HCT116 (cell line): ENCODE data around the gene RAB40C. TPM values are rescaled to one million over a fixed set of nuclear protein-coding genes. Genes with fewer than 3 reads are reported as not detected.

Experiments used
- ATAC-seq: fragments of 200-7000 bp; cut with Tn5 transposase; 2 replicates; pipeline ENCODE4 v1.9.1; 2020; ENCODE audit warnings: mild to moderate bottlenecking, moderate library complexity
- BruUV-seq: library from RNA; stranded (reverse); fragments of 400-500 nt; replicated peaks from 2 replicates; lab custom pipeline; 2021; lab: Mats Ljungman, UMichigan
- CTCF ChIA-PET: fragments of 300-600 bp; sonication (Branson Sonifier 250); formaldehyde crosslinking; loops from one replicate; lab custom pipeline; 2021; ENCODE audit warnings: antibody characterized with exemption; lab: Charles Lee
- POLR2A ChIA-PET: fragments of 300-600, 350-600 bp; sonication (Branson Sonifier 250); formaldehyde crosslinking; loops from one replicate; lab custom pipeline; 2021; ENCODE audit warnings: antibody characterized with exemption; lab: Charles Lee
- RAD21 ChIA-PET, 2 experiments: fragments of 300-600 bp; sonication (Branson Sonifier 250); formaldehyde crosslinking; loops; one replicate each; lab custom pipeline; 2023; ENCODE audit warnings: low total read pairs in 2 of 2; ENCODE audit not compliant: uncharacterized antibody in 2 of 2, unreplicated experiment in 2 of 2, low non-redundant PET in 1 of 2; lab: Charles Lee
- DNase-seq: peaks from one replicate; pipeline ENCODE4 v3.0.0-alpha.2; 2010; ENCODE audit warnings: low read depth, low spot score
- H2AFZ ChIP-seq: fragments of 200-600 bp; shearing (Covaris generic), sonication (generic); 2 replicates; pipeline ENCODE4 v1.6.1; 2017; ENCODE audit warnings: low read depth, mixed run types, mixed read lengths, antibody characterized with exemption, low read length; ENCODE audit not compliant: poor library complexity, severe bottlenecking
- H3K27ac ChIP-seq: 2 replicates; pipeline ENCODE4 v1.5.1; 2012; ENCODE audit warnings: low read depth, low read length
- H3K27me3 ChIP-seq: fragments of 200-600 bp; sonication (generic); 2 replicates; pipeline ENCODE4 v1.6.1; 2016; ENCODE audit warnings: mixed run types, low read length, mixed read lengths; ENCODE audit not compliant: insufficient read depth
- H3K36me3 ChIP-seq, 2 experiments: fragments of 200-500 bp in 1 of 2; fragments of 200-600 bp in 1 of 2; sonication (Bioruptor generic) in 1 of 2; sonication (generic) in 1 of 2; 2 replicates each; pipeline versions ENCODE4 v1.5.1 to v1.6.1; 2014 to 2016; ENCODE audit warnings: low read length in 2 of 2, inconsistent platforms in 1 of 2, mixed read lengths in 1 of 2, mixed run types in 1 of 2; ENCODE audit not compliant: insufficient read depth in 2 of 2, control insufficient read depth in 1 of 2
- H3K4me1 ChIP-seq, 2 experiments: fragments of 200-600 bp in 1 of 2; sonication (generic) in 1 of 2; 2 replicates each; pipeline versions ENCODE4 v1.5.1 to v1.6.1; 2012 to 2017; ENCODE audit warnings: low read length in 2 of 2, inconsistent platforms in 1 of 2, mild to moderate bottlenecking in 1 of 2, mixed read lengths in 1 of 2, mixed run types in 1 of 2, moderate library complexity in 1 of 2; ENCODE audit not compliant: insufficient read depth in 2 of 2, control insufficient read depth in 1 of 2
- H3K4me2 ChIP-seq: fragments of 200-600 bp; sonication (generic); 2 replicates; pipeline ENCODE4 v1.6.1; 2017; ENCODE audit warnings: mixed run types, low read length, mixed read lengths
- H3K4me3 ChIP-seq, 2 experiments: fragments of 200-600 bp in 1 of 2; sonication (generic) in 1 of 2; replicated peaks in 1 of 2; 2 replicates each; pipeline ENCODE4 v1.5.1; 2011 to 2016; ENCODE audit warnings: low read length in 2 of 2, control low read depth in 1 of 2, low read depth in 1 of 2, mild to moderate bottlenecking in 1 of 2, mixed read lengths in 1 of 2, mixed run types in 1 of 2
- H3K79me2 ChIP-seq: fragments of 200-600 bp; sonication (generic); 2 replicates; pipeline ENCODE4 v1.6.1; 2017; ENCODE audit warnings: mild to moderate bottlenecking, mixed run types, low read length, moderate library complexity, mixed read lengths; ENCODE audit not compliant: insufficient read depth
- H3K9ac ChIP-seq: fragments of 200-600 bp; sonication (generic); 2 replicates; pipeline ENCODE4 v1.6.1; 2016; ENCODE audit warnings: low read length, mixed read lengths
- H3K9me2 ChIP-seq: fragments of 200-600 bp; sonication (generic), shearing (Covaris generic); 2 replicates; pipeline ENCODE4 v1.6.1; 2017; ENCODE audit warnings: mixed run types, mild to moderate bottlenecking, moderate library complexity; ENCODE audit not compliant: insufficient read depth
- H3K9me3 ChIP-seq, 2 experiments: fragments of 200-500 bp in 1 of 2; fragments of 200-600 bp in 1 of 2; sonication (Bioruptor generic) in 1 of 2; sonication (generic) in 1 of 2; 2 replicates each; pipeline ENCODE4 v1.6.1; 2014 to 2017; ENCODE audit warnings: low read length in 2 of 2, mixed read lengths in 2 of 2, inconsistent platforms in 1 of 2, low read depth in 1 of 2, mild to moderate bottlenecking in 1 of 2, mixed run types in 1 of 2, moderate library complexity in 1 of 2; ENCODE audit not compliant: control insufficient read depth in 1 of 2, insufficient read depth in 1 of 2
- H4K20me1 ChIP-seq: fragments of 200-600 bp; sonication (generic), shearing (Covaris generic); 2 replicates; pipeline ENCODE4 v1.6.1; 2017; ENCODE audit warnings: mixed run types, mild to moderate bottlenecking, moderate library complexity; ENCODE audit not compliant: insufficient read depth
- CEBPB ChIP-seq: IDR thresholded peaks from 2 replicates; pipeline ENCODE4 v1.6.1; 2012; ENCODE audit warnings: low read depth
- EGR1 ChIP-seq: IDR thresholded peaks from 2 replicates; pipeline ENCODE4 v1.6.1; 2012; ENCODE audit warnings: low read depth
- ELF1 ChIP-seq: IDR thresholded peaks from 2 replicates; pipeline ENCODE4 v1.6.1; 2012; ENCODE audit warnings: low read depth, borderline replicate concordance
- JUND ChIP-seq: IDR thresholded peaks from 2 replicates; pipeline ENCODE4 v1.6.1; 2012
- POLR2A ChIP-seq: IDR thresholded peaks from 2 replicates; pipeline ENCODE4 v1.7.0; 2011; ENCODE audit warnings: borderline replicate concordance; ENCODE audit not compliant: insufficient read depth, insufficient read length; ENCODE audit errors: extremely low read depth
- POLR2AphosphoS5 ChIP-seq: IDR thresholded peaks from 2 replicates; pipeline ENCODE4 v1.6.1; 2011; ENCODE audit warnings: mild to moderate bottlenecking, low read depth, low read length, moderate library complexity
- RAD21 ChIP-seq: IDR thresholded peaks from 2 replicates; pipeline ENCODE4 v1.6.1; 2012; ENCODE audit warnings: low read depth, mild to moderate bottlenecking
- SIN3A ChIP-seq: IDR thresholded peaks from 2 replicates; pipeline ENCODE4 v1.6.1; 2012; ENCODE audit warnings: low read depth
- SP1 ChIP-seq: IDR thresholded peaks from 2 replicates; pipeline ENCODE4 v1.6.1; 2012; ENCODE audit warnings: low read depth
- SRF ChIP-seq: IDR thresholded peaks from 2 replicates; pipeline ENCODE4 v1.6.1; 2012; ENCODE audit warnings: low read depth
- TCF7L2 ChIP-seq: IDR thresholded peaks from 2 replicates; pipeline ENCODE4 v1.7.0; 2011; ENCODE audit warnings: borderline replicate concordance, inconsistent platforms; ENCODE audit not compliant: insufficient read depth, insufficient read length; ENCODE audit errors: extremely low read depth
- ZFX ChIP-seq: fragments of 450-650 bp; IDR thresholded peaks from 2 replicates; pipeline ENCODE4 v1.6.1; 2017
- ZNF274 ChIP-seq: fragments of 200-500 bp; sonication (Bioruptor generic); IDR thresholded peaks from 2 replicates; pipeline ENCODE4 v1.6.1; 2014; ENCODE audit warnings: mild to moderate bottlenecking, low read depth, low read length, inconsistent platforms
- intact Hi-C: fragments of 100-400 bp; cut with micrococcal nuclease; formaldehyde crosslinking; loops from 2 replicates; pipeline ENCODE4 v1.10.0; 2022
- total RNA-seq: library from RNA; stranded (reverse); gene quantifications from one replicate; pipeline ENCODE4 v1.2.1, GENCODE V29; 2021; ENCODE audit not compliant: unreplicated experiment
- TF ChIP-seq, protein P1 (sequence below): IDR thresholded peaks from 2 replicates; pipeline ENCODE4 v1.6.1; 2011; ENCODE audit warnings: mild to moderate bottlenecking, low read length, moderate library complexity; ENCODE audit not compliant: insufficient replicate concordance; ENCODE audit errors: extremely low read depth
- TF ChIP-seq, protein P2 (sequence below): IDR thresholded peaks from 2 replicates; pipeline ENCODE4 v1.6.1; 2012
- TF ChIP-seq, protein P3 (sequence below), 3 experiments: fragments of 200-600 bp in 1 of 3; sonication (generic) in 1 of 3; IDR thresholded peaks in 2 of 3; conservative IDR thresholded peaks in 1 of 3; 2 replicates each; pipeline ENCODE4 v1.5.1; 2012 to 2017; ENCODE audit warnings: low read depth in 2 of 3, low read length in 2 of 3, antibody characterized with exemption in 1 of 3, borderline replicate concordance in 1 of 3, control low read depth in 1 of 3, mild to moderate bottlenecking in 1 of 3, mixed read lengths in 1 of 3, mixed run types in 1 of 3, moderate library complexity in 1 of 3; ENCODE audit not compliant: insufficient read depth in 1 of 3
- TF ChIP-seq, protein P4 (sequence below): IDR thresholded peaks from 2 replicates; pipeline ENCODE4 v1.6.1; 2012; ENCODE audit warnings: low read depth

RAB40C gene
- total RNA-seq, 1 experiment from 2014 or later, result 14.1 TPM

DNA sequence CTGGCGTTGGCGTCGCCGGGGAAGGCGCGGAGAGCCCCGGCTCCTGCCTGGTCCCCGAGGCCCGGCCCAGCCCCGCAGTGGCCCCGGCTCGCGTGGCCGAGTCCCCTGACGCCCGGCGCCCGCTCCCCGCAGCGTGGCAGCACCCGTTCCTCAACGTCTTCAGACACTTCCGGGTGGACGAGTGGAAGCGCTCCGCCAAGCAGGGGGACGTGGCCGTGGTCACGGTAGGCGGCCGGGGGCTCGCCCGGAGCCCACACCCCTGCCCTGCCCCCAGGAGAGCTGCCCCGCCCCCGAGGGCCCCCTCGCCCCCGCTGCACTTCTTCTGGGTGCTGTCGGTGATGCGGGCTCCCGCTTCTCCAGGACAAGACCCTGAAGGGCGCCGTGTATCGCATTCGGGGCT is 59.8 kb downstream of the RAB40C start (continued):
- TF ChIP-seq, protein P1, sequence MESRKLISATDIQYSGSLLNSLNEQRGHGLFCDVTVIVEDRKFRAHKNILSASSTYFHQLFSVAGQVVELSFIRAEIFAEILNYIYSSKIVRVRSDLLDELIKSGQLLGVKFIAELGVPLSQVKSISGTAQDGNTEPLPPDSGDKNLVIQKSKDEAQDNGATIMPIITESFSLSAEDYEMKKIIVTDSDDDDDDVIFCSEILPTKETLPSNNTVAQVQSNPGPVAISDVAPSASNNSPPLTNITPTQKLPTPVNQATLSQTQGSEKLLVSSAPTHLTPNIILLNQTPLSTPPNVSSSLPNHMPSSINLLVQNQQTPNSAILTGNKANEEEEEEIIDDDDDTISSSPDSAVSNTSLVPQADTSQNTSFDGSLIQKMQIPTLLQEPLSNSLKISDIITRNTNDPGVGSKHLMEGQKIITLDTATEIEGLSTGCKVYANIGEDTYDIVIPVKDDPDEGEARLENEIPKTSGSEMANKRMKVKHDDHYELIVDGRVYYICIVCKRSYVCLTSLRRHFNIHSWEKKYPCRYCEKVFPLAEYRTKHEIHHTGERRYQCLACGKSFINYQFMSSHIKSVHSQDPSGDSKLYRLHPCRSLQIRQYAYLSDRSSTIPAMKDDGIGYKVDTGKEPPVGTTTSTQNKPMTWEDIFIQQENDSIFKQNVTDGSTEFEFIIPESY, result no peak
- no peak for TF ChIP-seq TCF7L2
- TF ChIP-seq ZFX, result no peak

DNA sequence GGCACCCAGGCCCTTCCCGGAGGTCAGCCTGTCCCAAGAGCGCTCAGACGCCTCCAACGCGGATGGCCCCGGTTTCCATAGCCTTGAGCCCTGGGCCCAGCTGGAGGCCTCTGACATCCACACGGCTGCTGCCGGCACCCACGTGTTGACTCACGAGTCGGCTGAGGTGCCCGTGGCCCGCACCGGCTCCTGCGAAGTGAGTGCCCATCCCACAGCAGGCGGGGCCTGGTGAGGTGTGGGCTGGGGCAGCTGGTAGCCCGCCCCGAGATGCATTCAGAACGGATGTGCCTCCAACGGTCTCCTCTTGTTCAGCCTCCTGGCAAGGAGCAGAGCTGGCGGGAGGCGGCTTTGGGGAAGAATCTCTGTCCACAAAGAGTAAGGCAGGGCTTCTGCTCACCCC is 62.0 kb downstream of the RAB40C start:
- CTCF ChIA-PET, result interaction anchor here (1.0 kb wide), 1 partner anchor 32 kb away, joined by 3 read pairs; the partner anchor contains the start of gene JMJD8
- TF ChIP-seq TCF7L2 (no peak), EGR1 (no peak), POLR2A (no peak), SIN3A (no peak), RAD21 (no peak), SP1 (no peak), JUND (no peak), ELF1 (no peak), CEBPB (no peak), POLR2AphosphoS5 (no peak), SRF (no peak), ZNF274 (no peak)
- TF ChIP-seq, protein P2, sequence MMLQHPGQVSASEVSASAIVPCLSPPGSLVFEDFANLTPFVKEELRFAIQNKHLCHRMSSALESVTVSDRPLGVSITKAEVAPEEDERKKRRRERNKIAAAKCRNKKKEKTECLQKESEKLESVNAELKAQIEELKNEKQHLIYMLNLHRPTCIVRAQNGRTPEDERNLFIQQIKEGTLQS, result no peak
- TF ChIP-seq, protein P3, sequence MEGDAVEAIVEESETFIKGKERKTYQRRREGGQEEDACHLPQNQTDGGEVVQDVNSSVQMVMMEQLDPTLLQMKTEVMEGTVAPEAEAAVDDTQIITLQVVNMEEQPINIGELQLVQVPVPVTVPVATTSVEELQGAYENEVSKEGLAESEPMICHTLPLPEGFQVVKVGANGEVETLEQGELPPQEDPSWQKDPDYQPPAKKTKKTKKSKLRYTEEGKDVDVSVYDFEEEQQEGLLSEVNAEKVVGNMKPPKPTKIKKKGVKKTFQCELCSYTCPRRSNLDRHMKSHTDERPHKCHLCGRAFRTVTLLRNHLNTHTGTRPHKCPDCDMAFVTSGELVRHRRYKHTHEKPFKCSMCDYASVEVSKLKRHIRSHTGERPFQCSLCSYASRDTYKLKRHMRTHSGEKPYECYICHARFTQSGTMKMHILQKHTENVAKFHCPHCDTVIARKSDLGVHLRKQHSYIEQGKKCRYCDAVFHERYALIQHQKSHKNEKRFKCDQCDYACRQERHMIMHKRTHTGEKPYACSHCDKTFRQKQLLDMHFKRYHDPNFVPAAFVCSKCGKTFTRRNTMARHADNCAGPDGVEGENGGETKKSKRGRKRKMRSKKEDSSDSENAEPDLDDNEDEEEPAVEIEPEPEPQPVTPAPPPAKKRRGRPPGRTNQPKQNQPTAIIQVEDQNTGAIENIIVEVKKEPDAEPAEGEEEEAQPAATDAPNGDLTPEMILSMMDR (IDR thresholded peaks at IDR 0.05 in 2 of 3, conservative IDR thresholded peaks at IDR 0.05 in 1 of 3; ENCODE audit: borderline replicate concordance in 1 of 3, insufficient read depth in 1 of 3, low read depth in 2 of 3, low read length in 2 of 3), result no peak
- TF ChIP-seq, protein P4, sequence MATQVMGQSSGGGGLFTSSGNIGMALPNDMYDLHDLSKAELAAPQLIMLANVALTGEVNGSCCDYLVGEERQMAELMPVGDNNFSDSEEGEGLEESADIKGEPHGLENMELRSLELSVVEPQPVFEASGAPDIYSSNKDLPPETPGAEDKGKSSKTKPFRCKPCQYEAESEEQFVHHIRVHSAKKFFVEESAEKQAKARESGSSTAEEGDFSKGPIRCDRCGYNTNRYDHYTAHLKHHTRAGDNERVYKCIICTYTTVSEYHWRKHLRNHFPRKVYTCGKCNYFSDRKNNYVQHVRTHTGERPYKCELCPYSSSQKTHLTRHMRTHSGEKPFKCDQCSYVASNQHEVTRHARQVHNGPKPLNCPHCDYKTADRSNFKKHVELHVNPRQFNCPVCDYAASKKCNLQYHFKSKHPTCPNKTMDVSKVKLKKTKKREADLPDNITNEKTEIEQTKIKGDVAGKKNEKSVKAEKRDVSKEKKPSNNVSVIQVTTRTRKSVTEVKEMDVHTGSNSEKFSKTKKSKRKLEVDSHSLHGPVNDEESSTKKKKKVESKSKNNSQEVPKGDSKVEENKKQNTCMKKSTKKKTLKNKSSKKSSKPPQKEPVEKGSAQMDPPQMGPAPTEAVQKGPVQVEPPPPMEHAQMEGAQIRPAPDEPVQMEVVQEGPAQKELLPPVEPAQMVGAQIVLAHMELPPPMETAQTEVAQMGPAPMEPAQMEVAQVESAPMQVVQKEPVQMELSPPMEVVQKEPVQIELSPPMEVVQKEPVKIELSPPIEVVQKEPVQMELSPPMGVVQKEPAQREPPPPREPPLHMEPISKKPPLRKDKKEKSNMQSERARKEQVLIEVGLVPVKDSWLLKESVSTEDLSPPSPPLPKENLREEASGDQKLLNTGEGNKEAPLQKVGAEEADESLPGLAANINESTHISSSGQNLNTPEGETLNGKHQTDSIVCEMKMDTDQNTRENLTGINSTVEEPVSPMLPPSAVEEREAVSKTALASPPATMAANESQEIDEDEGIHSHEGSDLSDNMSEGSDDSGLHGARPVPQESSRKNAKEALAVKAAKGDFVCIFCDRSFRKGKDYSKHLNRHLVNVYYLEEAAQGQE, result no peak

More for the DNA sequence above, 62.0 kb downstream of the RAB40C start:
- no peaks in the 10 kb centered on the region for H3K9me2 ChIP-seq
- H4K20me1 ChIP-seq, result no peaks in the 10 kb centered on the region
- no peaks in the 10 kb centered on the region for H3K27me3 ChIP-seq
- no peak overlapping the region for H3K4me2 ChIP-seq
- no peak overlapping the region for H2AFZ ChIP-seq
- BruUV-seq, result no TSS peak
- intact Hi-C loops, result no loop called here
- H3K27ac ChIP-seq, result no peak overlapping the region
- H3K9ac ChIP-seq, result no peak overlapping the region
- H3K9me3 ChIP-seq, result no peaks in the 10 kb centered on the region
- H3K36me3 ChIP-seq, result no peaks in the 10 kb centered on the region
- ChIA-PET RAD21 (no interaction called here), POLR2A (interaction anchor here (1.1 kb wide), 1 partner anchor 8 kb away, joined by 4 read pairs; no protein-coding TSS in a partner anchor)
- H3K79me2 ChIP-seq, result peaks cover 17% of the 10 kb centered on the region
- ATAC-seq (no peak), DNase-seq (no peak)
- peaks cover 5 to 21% of the 10 kb centered on the region in 2 experiments; a peak in 2 of 4 replicates for H3K4me1 ChIP-seq
- H3K4me3 ChIP-seq, result no peak overlapping the region
